Left ventricle myocardium superior (tissue), 1 donor: Measurements from ENCODE around the gene DENND2D. TPM values are rescaled to one million over a fixed set of nuclear protein-coding genes. Genes with fewer than 3 reads are reported as not detected.
"Not testable (repeated sequence)": the region's sequence is repeated elsewhere in the genome, so short reads cannot be mapped to it uniquely, and the experiment has no call there.

Experiments used
- ATAC-seq: fragments of 200-7000 bp; cut with Tn5 transposase; one replicate; pipeline ENCODE4 v1.9.1; 2020; ENCODE audit warnings: mild to moderate bottlenecking, moderate library complexity
- DNase-seq: peaks from one replicate; pipeline ENCODE4 v3.0.0-alpha.2; 2020
- intact Hi-C: fragments of 100-400 bp; cut with micrococcal nuclease; formaldehyde crosslinking; loops from one replicate; pipeline ENCODE4 v1.11.0; 2022
- total RNA-seq: library from RNA; stranded (reverse); fragmentation: NEBNext Ultra II Directional; extraction: Animal tissue kit (Norgen Biotek cat#: 25700); gene quantifications from one replicate; pipeline ENCODE4 v1.2.1, GENCODE V29; 2021
- donor health status: DM: no; HTN: yes; CAD: no; lungs with severe emphysema.

DENND2D gene
- total RNA-seq, 1 donor from 2014 or later: 1.3 TPM

DNA sequence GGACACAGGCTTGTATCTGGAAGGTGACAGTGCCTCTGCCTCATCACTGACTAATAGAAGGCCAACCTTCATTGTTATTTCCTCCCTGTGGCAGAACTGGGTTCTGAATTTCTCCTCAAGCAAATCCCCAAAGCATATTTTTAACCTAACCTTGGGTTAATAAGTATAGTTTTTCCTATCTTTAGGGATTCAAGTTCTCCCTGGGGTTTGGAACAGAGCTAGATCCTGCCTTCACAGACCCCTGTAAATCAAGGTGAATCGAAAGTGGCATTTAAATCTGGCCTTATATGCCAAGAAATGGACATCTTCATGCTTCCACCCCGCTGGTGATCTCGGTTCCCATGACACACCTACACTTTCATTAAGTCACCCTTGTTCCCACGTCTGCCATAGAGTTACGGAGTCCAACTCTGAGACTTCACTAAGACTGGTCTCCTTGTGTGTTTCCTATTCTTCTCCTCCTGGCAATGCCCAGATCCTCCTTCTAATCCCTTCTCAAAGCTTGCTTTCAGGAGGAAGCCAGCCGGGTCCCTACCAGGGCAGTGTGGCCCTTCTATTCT, 22.8 kb upstream of the DENND2D start:
- ATAC-seq (no peak), DNase-seq (no peak)
- intact Hi-C loops: loop anchor here (5.0 to 10.0 kb wide), 2 partner anchors 112 to 179 kb away; no protein-coding TSS in a partner anchor

DNA sequence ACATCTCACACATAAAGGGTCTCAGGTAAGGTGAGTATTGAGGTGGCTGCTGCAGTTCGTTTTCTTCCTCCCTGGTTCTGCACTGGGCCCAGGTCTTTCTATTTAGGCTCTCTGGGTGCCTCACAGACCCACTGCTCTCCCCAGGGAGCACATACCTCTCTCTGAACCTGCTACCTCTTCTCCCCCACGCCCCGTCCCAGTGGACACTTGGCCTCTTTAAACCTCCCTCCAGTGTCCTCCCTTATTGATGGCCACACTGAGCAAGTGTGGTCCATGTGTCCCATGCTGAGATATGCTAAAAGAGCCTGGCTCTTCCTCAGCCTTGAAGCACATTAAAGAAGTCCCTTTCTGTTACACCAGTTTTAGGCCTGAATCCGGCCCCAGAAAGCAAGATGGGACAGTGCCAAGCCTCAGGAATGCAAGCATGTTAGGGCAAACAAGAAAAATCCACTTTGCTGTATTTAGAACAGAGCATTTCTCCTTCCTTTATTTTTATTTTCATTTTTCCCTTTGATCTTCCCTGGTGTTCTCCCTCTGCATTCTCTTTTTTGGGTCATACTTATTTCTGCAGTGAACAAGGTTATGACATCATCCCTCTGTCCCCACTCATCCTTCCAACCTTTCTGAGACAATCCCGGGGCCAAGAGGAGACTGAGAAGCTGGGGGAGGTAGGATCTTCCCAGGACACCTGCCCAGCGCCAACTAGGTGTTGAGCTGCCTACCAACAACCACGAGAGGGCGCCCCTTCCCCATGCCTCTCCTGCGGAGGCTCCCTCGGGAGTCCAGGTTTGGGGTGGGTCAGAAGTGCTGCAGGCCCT, 22.1 kb upstream of the DENND2D start:
- ATAC-seq (peak; percentile 80), DNase-seq (peak; percentile 83)
- intact Hi-C loops: loop anchor here (5.0 to 10.0 kb wide), 2 partner anchors 112 to 180 kb away; no protein-coding TSS in a partner anchor

DNA sequence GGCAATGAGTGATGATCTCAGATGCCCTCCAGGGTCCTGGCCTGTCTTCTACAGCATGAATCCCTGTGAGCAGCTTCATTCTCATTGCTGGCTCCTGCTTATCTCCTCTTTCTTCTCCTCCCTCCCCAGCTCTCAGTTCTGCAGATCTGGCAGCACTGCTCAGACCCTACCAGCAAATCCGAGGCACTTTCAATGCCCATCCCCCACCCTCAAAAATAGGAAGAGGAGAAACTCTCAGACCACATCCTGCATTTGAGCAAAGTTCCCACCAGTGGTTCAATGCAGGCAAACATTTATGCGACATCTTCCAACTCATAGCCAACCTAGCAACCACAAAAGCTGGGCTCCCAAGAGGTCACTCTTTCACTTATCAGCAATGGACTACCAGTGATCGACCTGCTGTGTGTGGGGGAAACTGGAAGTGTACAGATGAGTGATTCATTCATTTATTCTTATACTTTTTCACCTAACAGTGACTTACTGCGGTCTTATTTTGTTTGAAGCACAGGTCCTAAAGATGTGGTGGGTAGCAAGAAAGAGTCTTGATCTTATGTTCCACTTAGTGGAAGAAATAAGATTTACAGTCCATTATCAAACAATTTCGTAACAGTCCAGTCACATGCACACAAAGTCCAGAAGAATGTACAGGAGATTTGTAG, 21.3 kb upstream of the DENND2D start:
- DNase-seq (no peak), ATAC-seq (peak; percentile 45)
- intact Hi-C loops: loop anchor here (5.0 to 10.0 kb wide), 2 partner anchors 113 to 181 kb away; no protein-coding TSS in a partner anchor

DNA sequence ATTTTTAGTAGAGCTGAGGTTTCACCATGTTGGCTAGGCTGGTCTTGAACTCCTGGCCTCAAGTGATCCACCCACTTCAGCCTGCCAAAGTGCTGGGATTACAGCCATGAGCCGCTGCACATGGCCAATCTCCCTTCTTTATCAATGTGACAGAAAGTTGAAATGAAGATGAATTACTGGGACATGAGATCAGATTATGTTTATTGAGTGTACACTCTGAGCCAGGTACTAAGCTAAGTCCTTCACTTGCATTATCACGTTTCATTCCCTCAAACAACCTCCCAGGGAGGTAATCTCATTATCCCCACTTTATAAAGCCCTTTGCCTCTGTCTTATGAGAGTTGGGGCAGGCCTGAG, 20.8 kb upstream of the DENND2D start:
- DNase-seq: no peak
- intact Hi-C loops: loop anchor here (5.0 to 10.0 kb wide), 2 partner anchors 114 to 181 kb away; no protein-coding TSS in a partner anchor
- ATAC-seq: no peak

DNA sequence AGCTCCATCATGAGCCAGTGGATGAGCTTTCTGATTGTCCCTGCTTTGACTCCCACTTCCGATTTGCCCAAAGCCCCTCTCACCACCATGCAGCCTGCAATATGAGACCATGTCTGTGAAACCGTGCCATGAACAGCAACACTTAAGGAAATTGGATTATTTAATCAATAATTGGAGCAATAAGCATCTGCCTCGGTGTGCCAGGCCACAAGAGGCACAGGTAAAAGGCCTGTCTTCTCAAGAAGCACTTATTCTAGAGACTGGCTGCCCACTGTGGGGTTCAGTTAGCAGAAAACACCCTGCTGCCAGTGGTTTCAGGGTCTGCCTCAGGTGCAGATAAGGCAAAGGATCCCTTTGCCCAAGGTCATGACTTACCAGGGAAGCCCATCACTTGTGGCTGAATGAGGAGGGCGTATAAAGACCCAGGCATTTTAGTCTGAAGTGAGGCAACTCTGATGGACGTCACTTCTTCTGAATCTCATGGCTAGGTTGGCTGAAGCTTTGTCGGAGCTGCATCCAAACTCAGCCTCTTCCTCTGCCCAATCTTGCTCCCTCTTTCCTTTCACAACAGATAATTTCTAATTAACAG, 19.9 kb upstream of the DENND2D start:
- ATAC-seq (no peak), DNase-seq (no peak)
- intact Hi-C loops: loop anchor here (5.0 to 10.0 kb wide), 2 partner anchors 114 to 182 kb away; no protein-coding TSS in a partner anchor

DNA sequence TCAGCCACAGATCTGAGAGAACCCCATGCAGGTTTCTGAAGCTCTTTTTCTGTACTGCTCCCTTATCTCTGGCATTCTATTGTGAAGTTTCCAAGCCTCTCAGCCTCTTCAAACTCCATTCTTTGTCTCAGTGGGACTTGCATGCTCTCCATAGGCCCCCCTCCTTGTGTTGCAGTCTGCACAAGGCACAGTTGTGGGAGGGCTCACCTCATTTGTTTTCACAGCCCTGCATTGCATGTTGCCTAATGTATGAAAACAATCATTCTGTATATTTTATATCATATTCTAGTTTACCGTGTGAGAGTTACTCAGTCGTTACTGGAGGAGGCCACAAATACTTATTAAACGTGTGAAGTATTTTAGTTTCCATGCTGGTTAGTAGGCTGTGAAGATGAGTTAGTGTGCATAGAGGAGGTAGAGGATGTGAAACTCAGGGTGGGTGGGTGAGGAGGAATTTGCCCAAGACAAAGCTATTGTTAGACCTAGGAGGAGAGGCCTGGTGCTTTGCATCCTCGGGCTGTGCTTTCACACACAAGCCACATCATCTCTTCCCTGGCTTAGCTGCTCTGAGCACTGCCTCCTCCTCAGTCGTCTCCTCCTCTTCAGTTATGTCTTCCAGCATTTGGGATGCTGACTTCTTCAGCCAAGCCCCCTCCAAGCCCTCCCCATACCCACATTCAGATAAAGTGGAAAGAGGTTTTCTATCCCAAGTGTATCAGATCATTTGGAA, 19.3 kb upstream of the DENND2D start:
- DNase-seq (no peak), ATAC-seq (peak; percentile 53)
- intact Hi-C loops: loop anchor here (5.0 to 10.0 kb wide), 2 partner anchors 115 to 183 kb away; no protein-coding TSS in a partner anchor

DNA sequence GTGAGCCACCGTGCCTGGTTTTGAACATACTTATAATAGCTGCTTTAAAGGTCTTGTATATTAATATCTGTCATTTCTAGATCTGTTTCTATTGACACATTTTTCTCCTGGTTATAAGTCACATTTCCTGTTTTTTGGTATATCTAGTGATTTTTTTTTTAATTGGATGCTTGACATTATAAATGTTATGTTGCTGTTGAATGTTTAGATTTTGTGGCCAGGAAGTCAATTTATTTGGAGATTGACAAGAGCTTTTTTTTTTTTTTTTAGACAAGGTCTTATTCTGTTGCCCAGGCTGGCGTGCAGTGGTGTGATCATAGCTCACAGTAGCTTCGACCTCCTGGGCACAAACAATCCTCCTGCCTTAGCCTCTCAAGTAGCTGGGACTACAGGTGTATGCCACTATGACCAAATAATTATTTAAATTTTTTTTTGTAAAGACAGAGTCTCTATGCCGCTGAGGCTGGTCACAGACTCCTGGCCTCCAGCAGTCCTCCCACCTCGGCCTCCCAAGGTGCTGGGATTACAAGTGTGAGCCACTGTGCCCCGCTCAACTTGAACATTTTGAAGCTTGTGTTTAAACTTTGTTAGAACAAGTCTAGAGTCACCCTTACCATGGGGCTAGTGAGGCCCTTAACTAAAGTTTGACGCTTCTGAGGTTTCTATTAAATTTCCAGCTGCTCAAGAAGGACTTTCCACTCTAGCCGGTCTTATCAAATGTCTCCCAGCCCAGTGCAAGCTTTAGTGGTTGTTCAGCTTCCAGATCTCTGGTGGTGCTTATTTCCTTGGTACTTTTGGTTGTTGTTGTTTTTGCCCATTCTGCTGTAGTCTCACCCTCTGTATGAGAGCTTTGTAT, 18.5 kb upstream of the DENND2D start:
- intact Hi-C loops: no loop called here
- no peak for DNase-seq
- ATAC-seq: no peak

DNA sequence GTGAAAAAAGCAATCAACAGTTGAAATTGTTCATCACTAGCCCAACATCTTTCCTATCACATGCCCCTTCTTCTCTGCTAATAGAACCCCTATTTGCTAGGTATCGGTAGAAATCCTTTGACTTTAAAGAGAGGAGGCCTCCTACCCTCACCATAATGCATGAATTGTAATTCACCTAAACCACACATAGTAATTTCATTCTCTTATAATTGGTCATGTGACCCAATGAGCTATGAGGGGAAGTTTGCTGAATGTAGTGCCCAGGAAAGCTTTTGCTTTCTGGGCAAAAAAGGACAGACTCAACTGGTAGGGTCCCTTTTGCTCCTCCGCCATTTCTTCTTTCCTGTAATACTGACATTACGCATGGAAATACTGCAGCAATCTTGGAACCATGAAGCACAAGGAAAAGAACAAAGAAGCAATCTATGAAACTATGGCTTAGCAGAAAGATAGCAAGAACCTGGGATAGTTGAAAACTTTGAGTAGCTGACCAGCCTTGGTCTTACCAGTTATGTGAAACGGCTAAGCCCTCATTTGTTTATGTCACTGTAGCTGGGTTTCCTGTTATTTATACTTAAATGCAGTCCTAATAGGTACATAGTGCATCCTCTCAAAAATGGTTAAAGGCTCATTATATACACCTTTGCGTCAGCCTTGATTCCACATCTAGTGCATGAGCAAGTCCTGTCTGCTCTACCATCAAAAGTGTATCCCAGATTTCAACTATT, 16.9 kb upstream of the DENND2D start:
- no peak for ATAC-seq
- DNase-seq: no peak
- intact Hi-C loops: no loop called here

DNA sequence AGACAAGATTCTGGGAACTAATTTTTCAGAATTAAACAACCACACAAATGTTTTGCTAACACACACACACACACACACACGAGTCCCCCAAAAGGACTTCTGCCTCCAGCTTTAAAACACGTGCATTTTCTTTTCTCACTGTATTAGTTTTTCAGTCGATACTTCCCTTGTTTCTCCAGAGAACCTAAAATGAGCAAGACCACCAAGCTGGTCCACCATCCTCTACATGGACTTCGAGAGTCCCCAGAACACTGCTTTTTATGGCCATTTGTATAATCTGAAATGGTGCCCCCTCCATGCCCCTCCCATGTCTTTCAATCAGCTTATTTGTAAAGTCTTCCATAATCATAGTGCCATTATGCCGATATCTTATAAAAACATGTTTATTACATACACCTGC, 16.3 kb upstream of the DENND2D start:
- no peak for DNase-seq
- ATAC-seq: no peak
- intact Hi-C loops: no loop called here

DNA sequence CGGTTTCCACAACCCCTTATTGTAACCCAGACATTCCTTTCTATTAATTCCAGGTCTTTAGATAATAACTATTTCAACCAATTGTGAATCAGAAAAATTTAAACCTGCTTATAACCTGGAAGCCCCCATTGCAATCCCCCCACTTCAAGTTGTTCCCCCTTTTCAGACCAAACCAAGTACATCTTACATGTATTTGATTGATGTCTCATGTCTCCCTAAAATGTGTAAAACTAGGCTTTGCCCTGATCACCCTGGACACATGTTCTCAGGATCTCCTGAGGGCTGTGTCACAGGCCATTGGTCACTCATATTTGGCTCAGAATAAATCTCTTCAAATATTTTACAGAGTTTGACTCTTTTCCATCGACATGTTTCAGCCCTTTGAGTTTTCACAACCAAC, 14.8 kb upstream of the DENND2D start:
- intact Hi-C loops, ATAC-seq: not testable (repeated sequence)

DNA sequence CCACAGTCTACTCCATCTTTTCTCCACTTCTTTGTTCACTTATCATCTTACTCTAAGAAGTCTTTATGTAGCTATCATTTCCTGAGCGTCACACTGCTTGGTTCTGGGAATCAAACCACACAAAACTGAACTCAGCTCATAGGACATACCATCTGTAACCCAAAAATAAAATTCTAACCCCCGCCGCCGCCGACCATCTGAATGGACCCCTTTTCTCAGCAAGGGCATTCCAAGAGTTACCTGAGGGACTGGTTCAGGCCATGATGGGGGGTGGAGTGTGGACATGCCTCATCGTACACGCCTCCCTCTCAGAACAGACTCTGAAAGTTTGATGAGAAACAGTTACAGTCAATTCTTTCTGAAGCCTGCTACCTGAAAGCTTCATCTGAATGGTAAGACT, 14.4 kb upstream of the DENND2D start:
- no peak for ATAC-seq
- no peak for DNase-seq
- intact Hi-C loops: no loop called here

More for the DNA sequence above, 14.8 kb upstream of the DENND2D start:
- DNase-seq: not testable (repeated sequence)

DNA sequence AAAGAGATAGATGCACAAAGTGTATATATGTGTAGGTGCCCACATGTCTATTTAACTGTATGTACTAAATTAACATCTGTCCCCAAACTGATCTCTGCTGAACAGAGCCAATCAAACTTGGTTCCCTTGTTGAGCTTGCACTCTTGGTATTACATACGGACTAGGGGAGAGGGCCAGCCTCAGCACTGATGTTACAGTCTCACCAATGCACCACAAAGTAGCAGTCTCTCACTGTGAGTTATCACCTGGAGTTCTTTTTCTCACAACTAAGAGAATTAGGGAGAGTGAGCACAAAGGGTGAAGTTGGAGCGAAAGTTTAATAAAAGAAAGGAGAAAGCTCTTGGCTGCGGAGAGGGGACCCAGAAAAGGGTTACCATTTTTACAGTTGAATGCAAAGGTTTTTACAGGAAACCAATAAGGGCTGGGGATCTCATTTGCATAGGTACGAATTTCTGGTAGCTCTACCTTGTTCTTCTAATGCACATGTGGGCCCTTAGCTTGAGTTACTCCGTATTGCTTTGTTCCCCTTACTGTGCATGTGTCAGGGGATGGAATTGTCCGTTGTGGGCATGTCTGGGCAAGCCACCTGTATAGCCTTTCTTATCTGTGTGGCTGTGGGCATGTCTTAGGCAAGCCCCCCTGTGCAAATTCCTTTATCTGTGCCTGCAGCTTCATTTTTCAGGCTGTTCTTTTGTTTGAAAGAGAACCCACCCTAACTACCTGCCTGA, 13.8 kb upstream of the DENND2D start:
- no peak for DNase-seq
- intact Hi-C loops: no loop called here
- ATAC-seq: no peak

DNA sequence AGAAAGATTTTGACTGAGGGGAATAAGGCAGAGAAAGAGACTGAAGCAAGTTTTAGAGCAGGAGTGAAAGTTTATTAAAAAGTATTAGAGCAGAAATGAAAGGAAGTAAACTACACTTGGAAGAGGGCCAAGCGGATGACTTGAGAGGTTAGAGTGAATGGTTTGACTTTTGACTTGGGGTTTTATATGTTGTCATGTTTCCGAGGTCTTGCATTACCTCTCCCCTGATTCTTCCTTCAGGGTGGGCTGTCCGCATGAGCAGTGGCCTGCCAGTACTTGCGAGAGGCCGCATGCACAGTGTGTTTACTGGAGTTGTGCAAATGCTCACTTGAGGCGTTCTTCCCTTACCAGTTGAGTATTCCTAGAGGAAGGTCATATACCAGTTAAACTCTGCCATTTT, 13.0 kb upstream of the DENND2D start:
- intact Hi-C loops: no loop called here
- ATAC-seq (no peak), DNase-seq (no peak)

DNA sequence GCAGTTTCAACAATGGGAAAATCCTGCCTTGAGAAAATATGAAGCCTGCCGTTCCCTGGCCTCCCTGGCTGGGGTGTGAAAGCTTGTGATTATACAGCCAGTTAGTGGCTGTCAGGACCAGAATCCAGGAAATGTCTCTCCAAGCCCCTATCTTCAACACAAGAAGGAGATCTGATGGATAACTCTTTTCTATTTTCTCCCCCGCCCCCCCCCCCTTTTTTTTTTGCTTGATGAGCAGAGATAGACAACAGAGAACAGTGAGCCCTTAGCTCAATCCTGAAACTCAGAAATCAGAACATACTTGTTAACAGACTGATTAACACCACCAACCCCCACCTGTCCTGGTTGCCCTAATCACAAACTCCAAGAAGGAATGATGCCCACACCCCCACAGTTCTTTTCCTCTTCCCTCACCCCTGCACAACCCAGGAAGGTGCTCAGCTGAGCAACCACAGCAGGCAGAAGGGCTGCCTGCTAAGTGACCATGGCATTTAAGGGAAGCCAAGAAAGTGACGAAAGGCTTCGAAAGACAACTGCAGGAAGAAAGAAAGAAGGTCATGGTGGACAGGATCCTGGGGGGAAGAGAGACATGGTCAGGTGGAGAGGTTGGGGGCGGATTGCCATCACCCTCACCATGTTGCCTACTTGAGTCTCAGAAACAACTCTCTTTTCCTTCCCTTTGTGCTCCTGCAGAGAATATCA, 12.3 kb upstream of the DENND2D start:
- intact Hi-C loops: no loop called here
- no peak for ATAC-seq

DNA sequence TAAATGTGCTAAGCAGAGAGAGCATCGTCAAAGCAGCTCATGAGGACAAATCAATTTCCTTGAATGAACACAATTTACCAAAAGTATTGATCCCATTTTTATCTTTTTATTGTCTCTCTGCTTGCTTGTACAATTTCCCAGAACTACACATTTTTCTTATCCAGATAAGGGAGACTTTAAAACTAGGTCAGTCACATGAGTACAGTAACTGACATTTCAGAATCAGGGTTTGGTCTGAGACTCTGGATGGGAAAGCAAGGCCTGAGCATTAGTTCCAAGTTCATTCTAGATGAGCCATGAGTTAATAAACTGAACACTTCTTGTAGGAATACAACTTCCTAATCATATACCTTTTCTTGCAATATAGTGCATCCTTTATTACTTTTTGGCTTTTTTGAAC, 11.5 kb upstream of the DENND2D start:
- intact Hi-C loops: no loop called here
- ATAC-seq (no peak), DNase-seq (no peak)

More for the DNA sequence above, 12.3 kb upstream of the DENND2D start:
- DNase-seq: no peak

DNA sequence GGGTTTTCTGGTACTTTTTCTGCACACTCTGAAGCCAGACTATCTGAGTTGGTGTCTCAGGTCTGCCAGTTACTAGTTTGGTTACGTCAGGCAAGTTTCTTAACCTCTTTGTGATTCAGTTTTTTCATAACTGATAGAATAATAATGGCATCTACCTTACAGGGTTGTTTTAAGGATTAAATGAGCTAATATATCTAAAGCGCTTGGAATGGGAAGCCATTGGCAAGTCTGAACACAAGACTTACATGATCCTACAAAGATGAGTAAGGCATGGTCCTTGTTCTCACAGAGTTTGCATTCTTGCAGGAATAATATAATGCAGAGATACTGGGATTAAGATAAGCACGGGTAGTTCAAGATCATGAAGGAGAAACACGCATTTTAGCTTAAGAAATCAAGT, 9.2 kb upstream of the DENND2D start:
- ATAC-seq (no peak), DNase-seq (no peak)
- intact Hi-C loops: no loop called here
